GM12878 (cell line): ENCODE measurements around the gene TPO. TPM values are rescaled to one million over a fixed set of nuclear protein-coding genes. Genes with fewer than 3 reads are reported as not detected.

Source experiments
- ATAC-seq: fragments of 200-7000 bp; cut with Tn5 transposase; 3 replicates; pipeline ENCODE4 v1.9.1; 2020; ENCODE audit warnings: mild to moderate bottlenecking, moderate library complexity
- BruUV-seq: library from RNA; stranded (reverse); fragments of 400-500 nt; replicated peaks from 2 replicates; lab custom pipeline; 2021; lab: Mats Ljungman, UMichigan
- CTCF ChIA-PET: fragments of 300-600 bp; sonication (Branson Sonifier 250); formaldehyde crosslinking; extraction: SDS; loops from one replicate; lab custom pipeline; 2021; ENCODE audit warnings: inconsistent platforms; lab: Yijun Ruan, JAX
- POLR2A ChIA-PET: fragments of 350-600 bp; formaldehyde crosslinking; extraction: SDS; loops from one replicate; lab custom pipeline; 2021; ENCODE audit warnings: inconsistent platforms; lab: Charles Lee
- RAD21 ChIA-PET: fragments of 300-600 bp; sonication (Branson Sonifier 250); formaldehyde crosslinking; loops from one replicate; lab custom pipeline; 2023; ENCODE audit warnings: antibody characterized with exemption; ENCODE audit not compliant: unreplicated experiment; lab: Charles Lee
- SMC1A ChIA-PET: fragments of 300-600 bp; sonication (Branson Sonifier 250); formaldehyde crosslinking; loops from one replicate; lab custom pipeline; 2023; ENCODE audit not compliant: unreplicated experiment, uncharacterized antibody; lab: Charles Lee
- DNase-seq: peaks from one replicate; pipeline ENCODE4 v3.0.0-alpha.2; 2011; ENCODE audit warnings: low read depth, low spot score
- FAIRE-seq: peaks from 3 replicates; lab custom pipeline; 2011; peaks lifted over from hg19 to GRCh38; lab: Jason Lieb, UNC
- H2AFZ ChIP-seq: 2 replicates; pipeline ENCODE4 v1.6.0; 2011; ENCODE audit warnings: low read depth, low read length, control low read depth; ENCODE audit not compliant: control insufficient read depth
- H3K27ac ChIP-seq: 2 replicates; pipeline ENCODE4 v1.5.1; 2011; ENCODE audit warnings: control low read depth; ENCODE audit not compliant: control insufficient read depth, insufficient read depth
- H3K27me3 ChIP-seq, 2 experiments: replicated peaks in 1 of 2; 2 replicates each; pipeline versions ENCODE4 v1.6.0 to v1.6.1; 2011; ENCODE audit warnings: low read length in 1 of 2; ENCODE audit not compliant: control insufficient read depth in 2 of 2, insufficient read depth in 2 of 2
- H3K36me3 ChIP-seq, 2 experiments: 2 replicates each; pipeline ENCODE4 v1.5.1; 2011; ENCODE audit warnings: low read length in 1 of 2; ENCODE audit not compliant: control insufficient read depth in 2 of 2, insufficient read depth in 2 of 2
- H3K4me1 ChIP-seq: 2 replicates; pipeline ENCODE4 v1.6.1; 2011; ENCODE audit warnings: mild to moderate bottlenecking, low read length, moderate library complexity, mixed read lengths; ENCODE audit not compliant: control insufficient read depth, insufficient read depth
- H3K4me2 ChIP-seq: 2 replicates; pipeline ENCODE4 v1.6.0; 2011; ENCODE audit warnings: control low read depth; ENCODE audit not compliant: control insufficient read depth, insufficient read depth
- H3K4me3 ChIP-seq: fragments of 200-600 bp; sonication (generic); 2 replicates; pipeline ENCODE4 v1.5.1; 2016
- H3K79me2 ChIP-seq: 2 replicates; pipeline ENCODE4 v1.6.0; 2011; ENCODE audit warnings: low read length; ENCODE audit not compliant: control insufficient read depth, insufficient read depth
- H3K9ac ChIP-seq: 2 replicates; pipeline ENCODE4 v1.8.0; 2011; ENCODE audit warnings: low read length, control low read depth, mixed read lengths; ENCODE audit not compliant: control insufficient read depth, insufficient read depth
- H3K9me3 ChIP-seq: replicated peaks from 3 replicates; pipeline ENCODE4 v1.5.1; 2011; ENCODE audit warnings: mild to moderate bottlenecking, low read length; ENCODE audit not compliant: control insufficient read depth, insufficient read depth
- H4K20me1 ChIP-seq: 2 replicates; pipeline ENCODE4 v1.6.0; 2011; ENCODE audit not compliant: control insufficient read depth, insufficient read depth
- EZH2 ChIP-seq: IDR thresholded peaks from 2 replicates; pipeline ENCODE4 v1.6.1; 2012; ENCODE audit warnings: low read depth, mild to moderate bottlenecking, control low read depth, inconsistent platforms, low read length, borderline replicate concordance; ENCODE audit not compliant: control insufficient read depth
- FOS ChIP-seq: IDR thresholded peaks from 3 replicates; pipeline ENCODE4 v1.6.1; 2011; ENCODE audit warnings: borderline replicate concordance; ENCODE audit not compliant: insufficient read length; ENCODE audit errors: extremely low read depth
- GATAD2B ChIP-seq: fragments of 450-650 bp; conservative IDR thresholded peaks from 2 replicates; pipeline ENCODE4 v1.6.1; 2017; ENCODE audit warnings: low read depth, mild to moderate bottlenecking, moderate library complexity
- RELA ChIP-seq: fragments of 450-650 bp; IDR thresholded peaks from 2 replicates; pipeline ENCODE4 v1.8.0; 2014; ENCODE audit warnings: borderline replicate concordance; ENCODE audit not compliant: partially characterized antibody
- SMAD5 ChIP-seq: IDR thresholded peaks from 2 replicates; pipeline ENCODE4 v1.6.1; 2016; ENCODE audit warnings: antibody characterized with exemption, low read depth
- SMARCA5 ChIP-seq: fragments of 450-650 bp; IDR thresholded peaks from 2 replicates; pipeline ENCODE4 v1.6.1; 2017; ENCODE audit warnings: mild to moderate bottlenecking
- SUPT20H ChIP-seq: IDR thresholded peaks from 2 replicates; pipeline ENCODE4 v1.6.1; 2011; ENCODE audit warnings: low read depth, mild to moderate bottlenecking, low read length, moderate library complexity, borderline replicate concordance; ENCODE audit not compliant: control insufficient read depth
- ZNF622 ChIP-seq: fragments of 450-650 bp; IDR thresholded peaks from 2 replicates; pipeline ENCODE4 v1.6.1; 2017; ENCODE audit warnings: mild to moderate bottlenecking, inconsistent platforms
- WGBS: methylation state at CpG from one replicate; pipeline ENCODE4 v1.1.6; 2016; ENCODE audit warnings: low lambda C conversion rate; ENCODE audit not compliant: insufficient replicate concordance, insufficient coverage; ENCODE audit errors: missing lambda C conversion rate; 5-methylcytosine and 5-hydroxymethylcytosine counted together
- in situ Hi-C: fragments of 300-500 bp; cut with MboI; formaldehyde crosslinking; loops from 9 replicates; pipeline ENCODE4 v1.14.3; 2018; ENCODE audit warnings: mixed read lengths
- intact Hi-C: fragments of 100-400 bp; cut with micrococcal nuclease; formaldehyde crosslinking; loops from one replicate; pipeline ENCODE4 v1.14.2; 2022; ENCODE audit not compliant: unreplicated experiment
- polyA plus RNA-seq, 11 experiments: library from polyadenylated mRNA; depleted of rRNA in 4 of 11; unstranded in 6 of 11; stranded (reverse) in 5 of 11; fragments of >200 nt; fragmentation: Nextera tagmentation in 4 of 11; fragmentation: Illumina TruSeq in 1 of 11; extraction: Ambion mirVana in 4 of 11; extraction: Trizol in 1 of 11; gene quantifications; 1 replicate in 1 of 11; 2 replicates in 10 of 11; pipeline versions ENCODE4 v1.2.1 to v1.2.3, GENCODE V29; 2011 to 2016; ENCODE audit warnings: inconsistent platforms in 2 of 11, missing spikeins in 2 of 11, low read depth in 1 of 11
- total RNA-seq, 4 experiments: library from RNA; depleted of rRNA in 3 of 4; stranded (reverse); fragments of >200 nt in 3 of 4; fragmentation: Illumina TruSeq in 1 of 4; extraction: Trizol in 1 of 4; gene quantifications; 2 replicates each; pipeline versions ENCODE4 v1.2.1 to v1.2.3, GENCODE V29; 2013 to 2021
- TF ChIP-seq, protein P1 (sequence below): fragments of 450-650 bp; IDR thresholded peaks from 2 replicates; pipeline ENCODE4 v1.6.1; 2017; ENCODE audit warnings: mild to moderate bottlenecking, moderate library complexity
- TF ChIP-seq, protein P2 (sequence below): fragments of 450-650 bp; IDR thresholded peaks from 2 replicates; pipeline ENCODE4 v1.6.1; 2017; ENCODE audit warnings: antibody characterized with exemption, mild to moderate bottlenecking, moderate library complexity

The TPO gene
- total and polyA plus RNA-seq, 10 of the 15 experiments (the other 5 are each of a cell fraction or from before 2014, with no cell fraction given): 0.07 to 0.11 TPM; not detected in 8

DNA sequence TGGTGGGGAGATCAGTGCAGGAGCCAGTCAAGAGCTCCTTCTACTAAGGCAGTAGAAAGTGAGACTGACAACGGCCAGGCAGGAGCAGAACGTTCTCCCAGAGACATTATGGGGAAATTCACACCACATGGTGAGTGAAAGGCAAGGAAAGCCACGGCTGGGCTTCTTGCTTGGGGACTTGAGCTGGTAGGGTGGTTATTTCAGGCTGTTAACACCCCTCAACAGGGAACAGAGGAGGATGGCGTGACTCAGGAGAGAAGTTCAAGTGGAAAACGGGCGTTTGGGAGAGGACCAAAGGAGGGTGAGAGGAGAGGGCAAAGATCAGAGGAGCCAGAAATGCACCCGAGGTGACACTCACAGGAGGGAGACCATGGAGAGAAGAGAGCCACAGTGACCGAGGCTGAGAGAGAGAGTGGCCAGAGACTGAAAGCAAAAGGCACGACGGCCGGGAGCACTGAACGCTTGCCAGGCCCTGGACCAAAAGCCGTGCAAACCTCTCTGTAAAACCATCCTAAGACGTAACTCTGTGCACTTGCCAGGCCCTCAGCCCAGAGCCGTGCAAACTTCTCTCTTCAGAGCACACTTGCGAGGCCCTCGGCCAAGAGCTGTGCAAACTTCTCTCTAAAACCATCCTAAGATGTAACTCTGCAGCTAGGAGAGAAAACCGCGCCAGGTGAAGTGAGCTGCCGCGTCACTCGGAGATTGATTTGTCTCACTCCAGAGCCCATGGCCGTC, 7.7 kb downstream of the TPO start (continued):
- TF ChIP-seq, protein P1, sequence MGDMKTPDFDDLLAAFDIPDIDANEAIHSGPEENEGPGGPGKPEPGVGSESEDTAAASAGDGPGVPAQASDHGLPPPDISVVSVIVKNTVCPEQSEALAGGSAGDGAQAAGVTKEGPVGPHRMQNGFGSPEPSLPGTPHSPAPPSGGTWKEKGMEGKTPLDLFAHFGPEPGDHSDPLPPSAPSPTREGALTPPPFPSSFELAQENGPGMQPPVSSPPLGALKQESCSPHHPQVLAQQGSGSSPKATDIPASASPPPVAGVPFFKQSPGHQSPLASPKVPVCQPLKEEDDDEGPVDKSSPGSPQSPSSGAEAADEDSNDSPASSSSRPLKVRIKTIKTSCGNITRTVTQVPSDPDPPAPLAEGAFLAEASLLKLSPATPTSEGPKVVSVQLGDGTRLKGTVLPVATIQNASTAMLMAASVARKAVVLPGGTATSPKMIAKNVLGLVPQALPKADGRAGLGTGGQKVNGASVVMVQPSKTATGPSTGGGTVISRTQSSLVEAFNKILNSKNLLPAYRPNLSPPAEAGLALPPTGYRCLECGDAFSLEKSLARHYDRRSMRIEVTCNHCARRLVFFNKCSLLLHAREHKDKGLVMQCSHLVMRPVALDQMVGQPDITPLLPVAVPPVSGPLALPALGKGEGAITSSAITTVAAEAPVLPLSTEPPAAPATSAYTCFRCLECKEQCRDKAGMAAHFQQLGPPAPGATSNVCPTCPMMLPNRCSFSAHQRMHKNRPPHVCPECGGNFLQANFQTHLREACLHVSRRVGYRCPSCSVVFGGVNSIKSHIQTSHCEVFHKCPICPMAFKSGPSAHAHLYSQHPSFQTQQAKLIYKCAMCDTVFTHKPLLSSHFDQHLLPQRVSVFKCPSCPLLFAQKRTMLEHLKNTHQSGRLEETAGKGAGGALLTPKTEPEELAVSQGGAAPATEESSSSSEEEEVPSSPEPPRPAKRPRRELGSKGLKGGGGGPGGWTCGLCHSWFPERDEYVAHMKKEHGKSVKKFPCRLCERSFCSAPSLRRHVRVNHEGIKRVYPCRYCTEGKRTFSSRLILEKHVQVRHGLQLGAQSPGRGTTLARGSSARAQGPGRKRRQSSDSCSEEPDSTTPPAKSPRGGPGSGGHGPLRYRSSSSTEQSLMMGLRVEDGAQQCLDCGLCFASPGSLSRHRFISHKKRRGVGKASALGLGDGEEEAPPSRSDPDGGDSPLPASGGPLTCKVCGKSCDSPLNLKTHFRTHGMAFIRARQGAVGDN: no peak

DNA sequence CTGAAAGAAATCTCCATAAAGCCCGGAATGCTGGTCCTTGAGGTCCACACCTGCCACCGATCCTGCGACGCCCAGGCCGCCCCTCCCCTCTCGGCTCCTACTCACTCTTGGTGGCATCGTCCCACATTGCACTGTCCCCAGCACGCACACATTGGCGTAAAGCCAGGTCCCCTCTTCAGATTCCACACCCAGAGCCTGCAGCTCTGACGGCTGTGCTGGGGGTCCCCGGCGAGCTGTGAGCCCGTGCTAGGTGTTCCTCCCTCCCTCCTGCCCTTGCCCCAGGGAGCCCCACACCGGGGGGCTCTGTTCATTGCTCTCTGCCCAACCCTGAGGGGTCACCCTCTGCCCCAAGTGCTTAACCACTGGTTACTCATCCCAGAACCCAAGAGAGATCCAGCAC, 8.5 kb downstream of the TPO start:
- no peak overlapping the region for H2AFZ ChIP-seq
- no peaks in the 10 kb centered on the region for H4K20me1 ChIP-seq
- H3K4me2 ChIP-seq: no peak overlapping the region
- RAD21 ChIA-PET: no interaction called here
- TF ChIP-seq RELA (no peak), SMAD5 (no peak), SUPT20H (no peak), FOS (no peak), SMARCA5 (no peak), GATAD2B (no peak), EZH2 (no peak), ZNF622 (no peak)
- TF ChIP-seq, protein P2, sequence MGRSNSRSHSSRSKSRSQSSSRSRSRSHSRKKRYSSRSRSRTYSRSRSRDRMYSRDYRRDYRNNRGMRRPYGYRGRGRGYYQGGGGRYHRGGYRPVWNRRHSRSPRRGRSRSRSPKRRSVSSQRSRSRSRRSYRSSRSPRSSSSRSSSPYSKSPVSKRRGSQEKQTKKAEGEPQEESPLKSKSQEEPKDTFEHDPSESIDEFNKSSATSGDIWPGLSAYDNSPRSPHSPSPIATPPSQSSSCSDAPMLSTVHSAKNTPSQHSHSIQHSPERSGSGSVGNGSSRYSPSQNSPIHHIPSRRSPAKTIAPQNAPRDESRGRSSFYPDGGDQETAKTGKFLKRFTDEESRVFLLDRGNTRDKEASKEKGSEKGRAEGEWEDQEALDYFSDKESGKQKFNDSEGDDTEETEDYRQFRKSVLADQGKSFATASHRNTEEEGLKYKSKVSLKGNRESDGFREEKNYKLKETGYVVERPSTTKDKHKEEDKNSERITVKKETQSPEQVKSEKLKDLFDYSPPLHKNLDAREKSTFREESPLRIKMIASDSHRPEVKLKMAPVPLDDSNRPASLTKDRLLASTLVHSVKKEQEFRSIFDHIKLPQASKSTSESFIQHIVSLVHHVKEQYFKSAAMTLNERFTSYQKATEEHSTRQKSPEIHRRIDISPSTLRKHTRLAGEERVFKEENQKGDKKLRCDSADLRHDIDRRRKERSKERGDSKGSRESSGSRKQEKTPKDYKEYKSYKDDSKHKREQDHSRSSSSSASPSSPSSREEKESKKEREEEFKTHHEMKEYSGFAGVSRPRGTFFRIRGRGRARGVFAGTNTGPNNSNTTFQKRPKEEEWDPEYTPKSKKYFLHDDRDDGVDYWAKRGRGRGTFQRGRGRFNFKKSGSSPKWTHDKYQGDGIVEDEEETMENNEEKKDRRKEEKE: no peak
- SMC1A ChIA-PET: no interaction called here
- 43% methylated on average over 8 of the region's 14 CpGs for WGBS
- CTCF ChIA-PET: no interaction called here
- H3K27me3 ChIP-seq: no peaks in the 10 kb centered on the region
- no TSS peak for BruUV-seq
- no peak overlapping the region for H3K9ac ChIP-seq
- no peaks in the 10 kb centered on the region for H3K36me3 ChIP-seq
- H3K27ac ChIP-seq: no peak overlapping the region
- no peaks in the 10 kb centered on the region for H3K4me1 ChIP-seq
- H3K4me3 ChIP-seq: no peak overlapping the region
- in situ Hi-C loops: no loop called here
- intact Hi-C loops: no loop called here
- FAIRE-seq: no peak
- no peaks in the 10 kb centered on the region for H3K9me3 ChIP-seq
- no peaks in the 10 kb centered on the region for H3K79me2 ChIP-seq
- no peak for ATAC-seq
- no peak for DNase-seq
- POLR2A ChIA-PET: no interaction called here
